Vagina (tissue), 2 donors: ENCODE data around the gene NKAIN4.

Experiments used
- POLR2AphosphoS5 ChIP-seq, 2 donors: sonication (generic); formaldehyde crosslinking; IDR thresholded peaks; one replicate each; pipeline ENCODE4 v1.9.0; 2017; ENCODE audit warnings: antibody characterized with exemption in 2 of 2, mild to moderate bottlenecking in 2 of 2, low read depth in 1 of 2; ENCODE audit not compliant: insufficient read depth in 1 of 2
- TF ChIP-seq, protein P1 (sequence below), 3 experiments: fragments of 450-650 bp in 2 of 3; fragments of 200-600 bp in 1 of 3; sonication (generic) in 1 of 3; IDR thresholded peaks; one replicate each; pipeline ENCODE4 v1.5.1; 2017 to 2019; ENCODE audit warnings: antibody characterized with exemption in 3 of 3, mild to moderate bottlenecking in 2 of 3, moderate library complexity in 2 of 3

DNA sequence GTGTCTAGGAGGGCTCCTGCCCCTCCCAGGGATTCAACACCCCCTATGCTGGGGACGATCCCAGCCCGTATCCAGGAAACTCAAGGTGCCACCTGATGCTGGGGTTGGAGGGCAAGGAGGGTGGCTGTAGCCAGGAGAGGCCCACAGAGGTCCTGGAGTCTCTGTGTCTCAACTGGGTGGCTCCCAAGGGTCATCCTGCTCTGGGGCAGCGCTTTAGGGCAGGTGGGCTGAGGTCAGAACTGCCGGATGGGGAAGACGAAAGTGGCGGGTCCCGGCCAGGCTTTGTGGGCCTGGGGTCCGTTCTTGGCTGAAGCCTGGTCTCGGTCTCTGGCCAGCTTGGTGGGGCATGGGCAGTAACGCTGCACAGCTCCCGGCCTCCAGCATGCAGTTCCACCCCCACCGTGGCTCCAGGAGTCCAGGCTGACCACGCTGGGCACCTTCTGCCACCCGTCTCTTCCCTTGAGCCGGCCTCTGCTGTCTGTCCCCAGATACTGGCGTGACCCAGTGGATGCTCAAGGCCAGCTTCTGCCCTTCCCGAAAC is 35.9 kb upstream of the NKAIN4 start:
- TF ChIP-seq, protein P1, sequence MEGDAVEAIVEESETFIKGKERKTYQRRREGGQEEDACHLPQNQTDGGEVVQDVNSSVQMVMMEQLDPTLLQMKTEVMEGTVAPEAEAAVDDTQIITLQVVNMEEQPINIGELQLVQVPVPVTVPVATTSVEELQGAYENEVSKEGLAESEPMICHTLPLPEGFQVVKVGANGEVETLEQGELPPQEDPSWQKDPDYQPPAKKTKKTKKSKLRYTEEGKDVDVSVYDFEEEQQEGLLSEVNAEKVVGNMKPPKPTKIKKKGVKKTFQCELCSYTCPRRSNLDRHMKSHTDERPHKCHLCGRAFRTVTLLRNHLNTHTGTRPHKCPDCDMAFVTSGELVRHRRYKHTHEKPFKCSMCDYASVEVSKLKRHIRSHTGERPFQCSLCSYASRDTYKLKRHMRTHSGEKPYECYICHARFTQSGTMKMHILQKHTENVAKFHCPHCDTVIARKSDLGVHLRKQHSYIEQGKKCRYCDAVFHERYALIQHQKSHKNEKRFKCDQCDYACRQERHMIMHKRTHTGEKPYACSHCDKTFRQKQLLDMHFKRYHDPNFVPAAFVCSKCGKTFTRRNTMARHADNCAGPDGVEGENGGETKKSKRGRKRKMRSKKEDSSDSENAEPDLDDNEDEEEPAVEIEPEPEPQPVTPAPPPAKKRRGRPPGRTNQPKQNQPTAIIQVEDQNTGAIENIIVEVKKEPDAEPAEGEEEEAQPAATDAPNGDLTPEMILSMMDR (IDR thresholded peaks at IDR 0.05): no peak
- TF ChIP-seq POLR2AphosphoS5 (IDR thresholded peaks at IDR 0.05; ENCODE audit: insufficient read depth in 1 of 2, low read depth in 1 of 2): no peak
